ENCODE measurements around the gene BUB1B.

GRCh38 chr15:40157778-40158447 is 3.0 kb upstream of the BUB1B start:
- TF ChIP-seq CTCF (IDR thresholded peaks at IDR 0.05; ENCODE audit: low read depth, low read length, poor library complexity, severe bottlenecking), result no peak
- TF ChIP-seq EZH2phosphoT487 (IDR thresholded peaks at IDR 0.05; ENCODE audit: borderline replicate concordance, low read length), result no peak

Data from DOHH2 (cell line).